K562 (cell line): ENCODE measurements around the gene ZBTB44.

Experiments used
- CBX8 ChIP-seq: fragments of 200-600 bp; sonication (generic); IDR thresholded peaks from 2 replicates; pipeline ENCODE4 v1.6.1; 2012; ENCODE audit warnings: borderline replicate concordance, mixed run types, low read depth, mild to moderate bottlenecking, moderate library complexity, mixed read lengths, low read length, control low read depth, inconsistent platforms; ENCODE audit not compliant: poor library complexity, severe bottlenecking; ENCODE audit errors: extremely low read depth
- EHMT2 ChIP-seq: fragments of 450-650 bp; IDR thresholded peaks from 2 replicates; pipeline ENCODE4 v1.6.1; 2018; ENCODE audit warnings: antibody characterized with exemption
- JUND ChIP-seq, 2 experiments: IDR thresholded peaks; 2 replicates in 1 of 2; 3 replicates in 1 of 2; pipeline ENCODE4 v1.6.1; 2011; ENCODE audit warnings: borderline replicate concordance in 2 of 2, low read depth in 2 of 2, low read length in 2 of 2, improper control_type of control experiment in 1 of 2, missing biosample characterization in 1 of 2, missing genetic modification characterization in 1 of 2, missing genetic modification reagents in 1 of 2
- POLR2A ChIP-seq: fragments of 450-650 bp; conservative IDR thresholded peaks from 2 replicates; pipeline ENCODE4 v1.6.1; 2016
- SIN3B ChIP-seq: fragments of 450-650 bp; IDR thresholded peaks from 2 replicates; pipeline ENCODE4 v1.6.1; 2017; ENCODE audit warnings: low read depth, mild to moderate bottlenecking, moderate library complexity
- SMC3 ChIP-seq: conservative IDR thresholded peaks from 2 replicates; pipeline ENCODE4 v1.6.1; 2011; ENCODE audit warnings: low read depth, low read length, improper control_type of control experiment; ENCODE audit not compliant: insufficient read depth
- TCF7 ChIP-seq: sonication (generic); IDR thresholded peaks from 2 replicates; pipeline ENCODE4 v1.6.1; 2016; ENCODE audit warnings: antibody characterized with exemption, borderline replicate concordance
- YY1 ChIP-seq, 3 experiments: IDR thresholded peaks; 2 replicates each; pipeline ENCODE4 v1.6.1; 2011; ENCODE audit warnings: low read length in 2 of 3, mild to moderate bottlenecking in 2 of 3, moderate library complexity in 2 of 3, borderline replicate concordance in 1 of 3, control low read depth in 1 of 3, low read depth in 1 of 3; ENCODE audit not compliant: insufficient read depth in 3 of 3, insufficient replicate concordance in 2 of 3, control insufficient read depth in 1 of 3, insufficient read length in 1 of 3; ENCODE audit errors: extremely low read depth in 1 of 3
- ZNF184 ChIP-seq: sonication (generic); formaldehyde crosslinking; IDR thresholded peaks from 2 replicates; pipeline ENCODE4 v1.5.0; 2020; ENCODE audit warnings: missing genetic modification reagents
- ZNF780A ChIP-seq: fragments of 250-450 bp; sonication (Bioruptor Pico); IDR thresholded peaks from 2 replicates; pipeline ENCODE4 v1.5.0; 2021; ENCODE audit warnings: mild to moderate bottlenecking
- TF ChIP-seq, protein P1 (sequence below), 3 experiments: IDR thresholded peaks in 2 of 3; conservative IDR thresholded peaks in 1 of 3; 2 replicates each; pipeline ENCODE4 v1.5.1; 2011 to 2012; ENCODE audit warnings: low read length in 3 of 3, mild to moderate bottlenecking in 3 of 3, control low read depth in 2 of 3, improper control_type of control experiment in 1 of 3, inconsistent platforms in 1 of 3, low read depth in 1 of 3, mixed read lengths in 1 of 3, moderate library complexity in 1 of 3; ENCODE audit not compliant: insufficient read depth in 2 of 3
- TF ChIP-seq, protein P2 (sequence below): fragments of 250-450 bp; sonication (Bioruptor Pico); IDR thresholded peaks from 2 replicates; pipeline ENCODE4 v1.4.0; 2020; ENCODE audit warnings: mild to moderate bottlenecking, moderate library complexity
- TF ChIP-seq, protein P3 (sequence below), 2 experiments: fragments of 150-350 bp in 1 of 2; IDR thresholded peaks; 2 replicates each; pipeline ENCODE4 v1.6.1; 2012 to 2016; ENCODE audit warnings: low read depth in 2 of 2, low read length in 2 of 2, mild to moderate bottlenecking in 1 of 2, moderate library complexity in 1 of 2
- TF ChIP-seq, protein P4 (sequence below): fragments of 450-650 bp; IDR thresholded peaks from 2 replicates; pipeline ENCODE4 v1.6.1; 2016; ENCODE audit warnings: mild to moderate bottlenecking, moderate library complexity

DNA sequence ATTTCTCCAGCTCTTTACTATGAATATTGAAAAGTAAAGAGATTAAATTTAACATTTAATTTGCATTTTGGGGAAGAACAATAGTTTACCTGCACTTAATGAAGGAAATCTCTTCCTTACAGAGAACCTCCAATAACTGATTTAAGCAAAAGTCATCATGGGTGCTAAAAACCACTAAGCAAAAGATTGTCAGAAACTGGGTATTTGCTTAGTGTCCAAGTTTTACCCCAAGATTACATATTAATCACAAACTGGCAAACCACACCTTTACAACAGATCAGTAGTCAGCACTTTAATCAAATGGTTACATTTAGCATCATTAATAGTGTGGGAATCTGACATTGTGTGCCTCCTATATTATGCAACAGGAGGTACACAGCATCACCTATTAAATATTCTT is 2.7 kb downstream of the ZBTB44 start:
- TF ChIP-seq, protein P1, sequence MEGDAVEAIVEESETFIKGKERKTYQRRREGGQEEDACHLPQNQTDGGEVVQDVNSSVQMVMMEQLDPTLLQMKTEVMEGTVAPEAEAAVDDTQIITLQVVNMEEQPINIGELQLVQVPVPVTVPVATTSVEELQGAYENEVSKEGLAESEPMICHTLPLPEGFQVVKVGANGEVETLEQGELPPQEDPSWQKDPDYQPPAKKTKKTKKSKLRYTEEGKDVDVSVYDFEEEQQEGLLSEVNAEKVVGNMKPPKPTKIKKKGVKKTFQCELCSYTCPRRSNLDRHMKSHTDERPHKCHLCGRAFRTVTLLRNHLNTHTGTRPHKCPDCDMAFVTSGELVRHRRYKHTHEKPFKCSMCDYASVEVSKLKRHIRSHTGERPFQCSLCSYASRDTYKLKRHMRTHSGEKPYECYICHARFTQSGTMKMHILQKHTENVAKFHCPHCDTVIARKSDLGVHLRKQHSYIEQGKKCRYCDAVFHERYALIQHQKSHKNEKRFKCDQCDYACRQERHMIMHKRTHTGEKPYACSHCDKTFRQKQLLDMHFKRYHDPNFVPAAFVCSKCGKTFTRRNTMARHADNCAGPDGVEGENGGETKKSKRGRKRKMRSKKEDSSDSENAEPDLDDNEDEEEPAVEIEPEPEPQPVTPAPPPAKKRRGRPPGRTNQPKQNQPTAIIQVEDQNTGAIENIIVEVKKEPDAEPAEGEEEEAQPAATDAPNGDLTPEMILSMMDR (IDR thresholded peaks at IDR 0.05 in 2 of 3, conservative IDR thresholded peaks at IDR 0.05 in 1 of 3; ENCODE audit: insufficient read depth in 2 of 3, low read depth in 1 of 3, low read length in 3 of 3), result no peak
- no peak for TF ChIP-seq TCF7
- TF ChIP-seq, protein P2, sequence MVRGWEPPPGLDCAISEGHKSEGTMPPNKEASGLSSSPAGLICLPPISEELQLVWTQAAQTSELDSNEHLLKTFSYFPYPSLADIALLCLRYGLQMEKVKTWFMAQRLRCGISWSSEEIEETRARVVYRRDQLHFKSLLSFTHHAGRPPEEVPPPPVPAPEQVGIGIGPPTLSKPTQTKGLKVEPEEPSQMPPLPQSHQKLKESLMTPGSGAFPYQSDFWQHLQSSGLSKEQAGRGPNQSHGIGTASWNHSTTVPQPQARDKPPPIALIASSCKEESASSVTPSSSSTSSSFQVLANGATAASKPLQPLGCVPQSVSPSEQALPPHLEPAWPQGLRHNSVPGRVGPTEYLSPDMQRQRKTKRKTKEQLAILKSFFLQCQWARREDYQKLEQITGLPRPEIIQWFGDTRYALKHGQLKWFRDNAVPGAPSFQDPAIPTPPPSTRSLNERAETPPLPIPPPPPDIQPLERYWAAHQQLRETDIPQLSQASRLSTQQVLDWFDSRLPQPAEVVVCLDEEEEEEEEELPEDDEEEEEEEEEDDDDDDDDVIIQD (CRISPR knock-in tag), result no peak
- TF ChIP-seq, protein P3, sequence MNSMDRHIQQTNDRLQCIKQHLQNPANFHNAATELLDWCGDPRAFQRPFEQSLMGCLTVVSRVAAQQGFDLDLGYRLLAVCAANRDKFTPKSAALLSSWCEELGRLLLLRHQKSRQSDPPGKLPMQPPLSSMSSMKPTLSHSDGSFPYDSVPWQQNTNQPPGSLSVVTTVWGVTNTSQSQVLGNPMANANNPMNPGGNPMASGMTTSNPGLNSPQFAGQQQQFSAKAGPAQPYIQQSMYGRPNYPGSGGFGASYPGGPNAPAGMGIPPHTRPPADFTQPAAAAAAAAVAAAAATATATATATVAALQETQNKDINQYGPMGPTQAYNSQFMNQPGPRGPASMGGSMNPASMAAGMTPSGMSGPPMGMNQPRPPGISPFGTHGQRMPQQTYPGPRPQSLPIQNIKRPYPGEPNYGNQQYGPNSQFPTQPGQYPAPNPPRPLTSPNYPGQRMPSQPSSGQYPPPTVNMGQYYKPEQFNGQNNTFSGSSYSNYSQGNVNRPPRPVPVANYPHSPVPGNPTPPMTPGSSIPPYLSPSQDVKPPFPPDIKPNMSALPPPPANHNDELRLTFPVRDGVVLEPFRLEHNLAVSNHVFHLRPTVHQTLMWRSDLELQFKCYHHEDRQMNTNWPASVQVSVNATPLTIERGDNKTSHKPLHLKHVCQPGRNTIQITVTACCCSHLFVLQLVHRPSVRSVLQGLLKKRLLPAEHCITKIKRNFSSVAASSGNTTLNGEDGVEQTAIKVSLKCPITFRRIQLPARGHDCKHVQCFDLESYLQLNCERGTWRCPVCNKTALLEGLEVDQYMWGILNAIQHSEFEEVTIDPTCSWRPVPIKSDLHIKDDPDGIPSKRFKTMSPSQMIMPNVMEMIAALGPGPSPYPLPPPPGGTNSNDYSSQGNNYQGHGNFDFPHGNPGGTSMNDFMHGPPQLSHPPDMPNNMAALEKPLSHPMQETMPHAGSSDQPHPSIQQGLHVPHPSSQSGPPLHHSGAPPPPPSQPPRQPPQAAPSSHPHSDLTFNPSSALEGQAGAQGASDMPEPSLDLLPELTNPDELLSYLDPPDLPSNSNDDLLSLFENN (IDR thresholded peaks at IDR 0.05; ENCODE audit: low read depth in 2 of 2, low read length in 2 of 2), result no peak
- TF ChIP-seq ZNF184 (CRISPR knock-in tag), result no peak
- TF ChIP-seq CBX8, result no peak
- no peak for TF ChIP-seq JUND (IDR thresholded peaks at IDR 0.05; ENCODE audit: borderline replicate concordance, low read depth, low read length)
- no peak for TF ChIP-seq JUND (tag; IDR thresholded peaks at IDR 0.05; ENCODE audit: borderline replicate concordance, low read depth, low read length)
- TF ChIP-seq POLR2A, result no peak
- TF ChIP-seq EHMT2, result no peak
- TF ChIP-seq SMC3, result no peak
- TF ChIP-seq YY1 (IDR thresholded peaks at IDR 0.05; ENCODE audit: borderline replicate concordance in 1 of 3, control insufficient read depth in 1 of 3, extremely low read depth in 1 of 3, insufficient read depth in 3 of 3, insufficient read length in 1 of 3, insufficient replicate concordance in 2 of 3, low read depth in 1 of 3, low read length in 2 of 3), result no peak
- no peak for TF ChIP-seq ZNF780A (CRISPR knock-in tag)
- TF ChIP-seq, protein P4, sequence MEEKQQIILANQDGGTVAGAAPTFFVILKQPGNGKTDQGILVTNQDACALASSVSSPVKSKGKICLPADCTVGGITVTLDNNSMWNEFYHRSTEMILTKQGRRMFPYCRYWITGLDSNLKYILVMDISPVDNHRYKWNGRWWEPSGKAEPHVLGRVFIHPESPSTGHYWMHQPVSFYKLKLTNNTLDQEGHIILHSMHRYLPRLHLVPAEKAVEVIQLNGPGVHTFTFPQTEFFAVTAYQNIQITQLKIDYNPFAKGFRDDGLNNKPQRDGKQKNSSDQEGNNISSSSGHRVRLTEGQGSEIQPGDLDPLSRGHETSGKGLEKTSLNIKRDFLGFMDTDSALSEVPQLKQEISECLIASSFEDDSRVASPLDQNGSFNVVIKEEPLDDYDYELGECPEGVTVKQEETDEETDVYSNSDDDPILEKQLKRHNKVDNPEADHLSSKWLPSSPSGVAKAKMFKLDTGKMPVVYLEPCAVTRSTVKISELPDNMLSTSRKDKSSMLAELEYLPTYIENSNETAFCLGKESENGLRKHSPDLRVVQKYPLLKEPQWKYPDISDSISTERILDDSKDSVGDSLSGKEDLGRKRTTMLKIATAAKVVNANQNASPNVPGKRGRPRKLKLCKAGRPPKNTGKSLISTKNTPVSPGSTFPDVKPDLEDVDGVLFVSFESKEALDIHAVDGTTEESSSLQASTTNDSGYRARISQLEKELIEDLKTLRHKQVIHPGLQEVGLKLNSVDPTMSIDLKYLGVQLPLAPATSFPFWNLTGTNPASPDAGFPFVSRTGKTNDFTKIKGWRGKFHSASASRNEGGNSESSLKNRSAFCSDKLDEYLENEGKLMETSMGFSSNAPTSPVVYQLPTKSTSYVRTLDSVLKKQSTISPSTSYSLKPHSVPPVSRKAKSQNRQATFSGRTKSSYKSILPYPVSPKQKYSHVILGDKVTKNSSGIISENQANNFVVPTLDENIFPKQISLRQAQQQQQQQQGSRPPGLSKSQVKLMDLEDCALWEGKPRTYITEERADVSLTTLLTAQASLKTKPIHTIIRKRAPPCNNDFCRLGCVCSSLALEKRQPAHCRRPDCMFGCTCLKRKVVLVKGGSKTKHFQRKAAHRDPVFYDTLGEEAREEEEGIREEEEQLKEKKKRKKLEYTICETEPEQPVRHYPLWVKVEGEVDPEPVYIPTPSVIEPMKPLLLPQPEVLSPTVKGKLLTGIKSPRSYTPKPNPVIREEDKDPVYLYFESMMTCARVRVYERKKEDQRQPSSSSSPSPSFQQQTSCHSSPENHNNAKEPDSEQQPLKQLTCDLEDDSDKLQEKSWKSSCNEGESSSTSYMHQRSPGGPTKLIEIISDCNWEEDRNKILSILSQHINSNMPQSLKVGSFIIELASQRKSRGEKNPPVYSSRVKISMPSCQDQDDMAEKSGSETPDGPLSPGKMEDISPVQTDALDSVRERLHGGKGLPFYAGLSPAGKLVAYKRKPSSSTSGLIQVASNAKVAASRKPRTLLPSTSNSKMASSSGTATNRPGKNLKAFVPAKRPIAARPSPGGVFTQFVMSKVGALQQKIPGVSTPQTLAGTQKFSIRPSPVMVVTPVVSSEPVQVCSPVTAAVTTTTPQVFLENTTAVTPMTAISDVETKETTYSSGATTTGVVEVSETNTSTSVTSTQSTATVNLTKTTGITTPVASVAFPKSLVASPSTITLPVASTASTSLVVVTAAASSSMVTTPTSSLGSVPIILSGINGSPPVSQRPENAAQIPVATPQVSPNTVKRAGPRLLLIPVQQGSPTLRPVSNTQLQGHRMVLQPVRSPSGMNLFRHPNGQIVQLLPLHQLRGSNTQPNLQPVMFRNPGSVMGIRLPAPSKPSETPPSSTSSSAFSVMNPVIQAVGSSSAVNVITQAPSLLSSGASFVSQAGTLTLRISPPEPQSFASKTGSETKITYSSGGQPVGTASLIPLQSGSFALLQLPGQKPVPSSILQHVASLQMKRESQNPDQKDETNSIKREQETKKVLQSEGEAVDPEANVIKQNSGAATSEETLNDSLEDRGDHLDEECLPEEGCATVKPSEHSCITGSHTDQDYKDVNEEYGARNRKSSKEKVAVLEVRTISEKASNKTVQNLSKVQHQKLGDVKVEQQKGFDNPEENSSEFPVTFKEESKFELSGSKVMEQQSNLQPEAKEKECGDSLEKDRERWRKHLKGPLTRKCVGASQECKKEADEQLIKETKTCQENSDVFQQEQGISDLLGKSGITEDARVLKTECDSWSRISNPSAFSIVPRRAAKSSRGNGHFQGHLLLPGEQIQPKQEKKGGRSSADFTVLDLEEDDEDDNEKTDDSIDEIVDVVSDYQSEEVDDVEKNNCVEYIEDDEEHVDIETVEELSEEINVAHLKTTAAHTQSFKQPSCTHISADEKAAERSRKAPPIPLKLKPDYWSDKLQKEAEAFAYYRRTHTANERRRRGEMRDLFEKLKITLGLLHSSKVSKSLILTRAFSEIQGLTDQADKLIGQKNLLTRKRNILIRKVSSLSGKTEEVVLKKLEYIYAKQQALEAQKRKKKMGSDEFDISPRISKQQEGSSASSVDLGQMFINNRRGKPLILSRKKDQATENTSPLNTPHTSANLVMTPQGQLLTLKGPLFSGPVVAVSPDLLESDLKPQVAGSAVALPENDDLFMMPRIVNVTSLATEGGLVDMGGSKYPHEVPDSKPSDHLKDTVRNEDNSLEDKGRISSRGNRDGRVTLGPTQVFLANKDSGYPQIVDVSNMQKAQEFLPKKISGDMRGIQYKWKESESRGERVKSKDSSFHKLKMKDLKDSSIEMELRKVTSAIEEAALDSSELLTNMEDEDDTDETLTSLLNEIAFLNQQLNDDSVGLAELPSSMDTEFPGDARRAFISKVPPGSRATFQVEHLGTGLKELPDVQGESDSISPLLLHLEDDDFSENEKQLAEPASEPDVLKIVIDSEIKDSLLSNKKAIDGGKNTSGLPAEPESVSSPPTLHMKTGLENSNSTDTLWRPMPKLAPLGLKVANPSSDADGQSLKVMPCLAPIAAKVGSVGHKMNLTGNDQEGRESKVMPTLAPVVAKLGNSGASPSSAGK, result no peak
- TF ChIP-seq SIN3B, result no peak
